Endothelial cell of umbilical vein (primary cell): ENCODE measurements around the gene KLRC2. TPM values are rescaled to one million over a fixed set of nuclear protein-coding genes. Genes with fewer than 3 reads are reported as not detected.
"Not testable (repeated sequence)": the region's sequence is repeated elsewhere in the genome, so short reads cannot be mapped to it uniquely, and the experiment has no call there.

ENCODE experiments used
- BruUV-seq: library from RNA; stranded (reverse); fragments of 400-500 nt; replicated peaks from 2 replicates; lab custom pipeline; 2021; lab: Mats Ljungman, UMichigan
- CTCF ChIA-PET: fragments of 300-600, 350-600 bp; sonication (Branson Sonifier 250); formaldehyde crosslinking; loops from one replicate; lab custom pipeline; 2021; ENCODE audit warnings: antibody characterized with exemption, inconsistent platforms; lab: Charles Lee
- POLR2A ChIA-PET: fragments of 300-600, 350-600 bp; sonication (Branson Sonifier 250); formaldehyde crosslinking; loops from one replicate; lab custom pipeline; 2021; ENCODE audit warnings: antibody characterized with exemption, inconsistent platforms; lab: Charles Lee
- DNase-seq: peaks from one replicate; pipeline ENCODE4 v3.0.0-alpha.2; 2011; ENCODE audit warnings: low read depth, low spot score
- FAIRE-seq: peaks from 2 replicates; lab custom pipeline; 2011; peaks lifted over from hg19 to GRCh38; lab: Jason Lieb, UNC
- H2AFZ ChIP-seq: 2 replicates; pipeline ENCODE4 v1.6.0; 2012; ENCODE audit warnings: low read depth, low read length, control low read depth, inconsistent platforms
- H3K27ac ChIP-seq: 2 replicates; pipeline ENCODE4 v1.5.1; 2011; ENCODE audit warnings: low read depth, mild to moderate bottlenecking, control low read depth, low read length, moderate library complexity; ENCODE audit not compliant: insufficient read depth
- H3K27me3 ChIP-seq, 2 experiments: 2 replicates each; pipeline versions ENCODE4 v1.6.0 to v1.6.1; 2011; ENCODE audit warnings: low read length in 2 of 2, mixed read lengths in 1 of 2; ENCODE audit not compliant: control insufficient read depth in 2 of 2, insufficient read depth in 2 of 2
- H3K36me3 ChIP-seq, 2 experiments: 2 replicates in 1 of 2; 3 replicates in 1 of 2; pipeline ENCODE4 v1.5.1; 2011; ENCODE audit warnings: low read length in 2 of 2, mild to moderate bottlenecking in 1 of 2, moderate library complexity in 1 of 2; ENCODE audit not compliant: control insufficient read depth in 2 of 2, insufficient read depth in 2 of 2; ENCODE audit errors: extremely low read depth in 1 of 2
- H3K4me1 ChIP-seq: 3 replicates; pipeline ENCODE4 v1.5.1; 2011; ENCODE audit warnings: mild to moderate bottlenecking, low read length; ENCODE audit not compliant: control insufficient read depth, insufficient read depth; ENCODE audit errors: extremely low read depth
- H3K4me2 ChIP-seq: 2 replicates; pipeline ENCODE4 v1.6.1; 2011; ENCODE audit warnings: low read length, control low read depth, mixed read lengths; ENCODE audit not compliant: insufficient read depth
- H3K4me3 ChIP-seq, 3 experiments: fragments of 200-600 bp in 1 of 3; sonication (generic), shearing (Covaris generic) in 1 of 3; replicated peaks in 1 of 3; 2 replicates each; pipeline ENCODE4 v1.5.1; 2011 to 2016; ENCODE audit warnings: control low read depth in 3 of 3, low read length in 3 of 3, mild to moderate bottlenecking in 2 of 3, inconsistent platforms in 1 of 3, low read depth in 1 of 3, moderate library complexity in 1 of 3; ENCODE audit not compliant: insufficient read depth in 1 of 3
- H3K79me2 ChIP-seq: 2 replicates; pipeline ENCODE4 v1.6.0; 2012; ENCODE audit warnings: low read length, inconsistent platforms; ENCODE audit not compliant: control insufficient read depth, insufficient read depth
- H3K9ac ChIP-seq: replicated peaks from 2 replicates; pipeline ENCODE3; 2011; ENCODE audit warnings: low read length, control low read depth; ENCODE audit not compliant: insufficient read depth; ENCODE audit errors: extremely low read depth
- H3K9me1 ChIP-seq: replicated peaks from 3 replicates; pipeline ENCODE4 v1.6.0; 2011; ENCODE audit warnings: mild to moderate bottlenecking, low read length; ENCODE audit not compliant: control insufficient read depth, insufficient read depth; ENCODE audit errors: extremely low read depth
- H3K9me3 ChIP-seq: replicated peaks from 2 replicates; pipeline ENCODE4 v1.5.1; 2012; ENCODE audit warnings: low read length, inconsistent platforms; ENCODE audit not compliant: control insufficient read depth, insufficient read depth
- H4K20me1 ChIP-seq: replicated peaks from 2 replicates; pipeline ENCODE3; 2011; ENCODE audit warnings: mild to moderate bottlenecking, low read length; ENCODE audit not compliant: control insufficient read depth, insufficient read depth; ENCODE audit errors: extremely low read depth
- CTCF ChIP-seq, 2 donors: IDR thresholded peaks; 1 replicate in 1 of 2; 2 replicates in 1 of 2; pipeline ENCODE4 v1.5.1; 2011; ENCODE audit warnings: low read length in 2 of 2, mild to moderate bottlenecking in 2 of 2, moderate library complexity in 2 of 2, control low read depth in 1 of 2, inconsistent platforms in 1 of 2, low read depth in 1 of 2; ENCODE audit not compliant: insufficient read depth in 1 of 2; ENCODE audit errors: extremely low read depth in 1 of 2
- JUN ChIP-seq: IDR thresholded peaks from 2 replicates; pipeline ENCODE4 v1.6.1; 2011; ENCODE audit warnings: borderline replicate concordance, low read depth; ENCODE audit not compliant: insufficient read length, insufficient read depth
- dilution Hi-C: fragments of 300-500 bp; cut with MboI; formaldehyde crosslinking; loops from one replicate; pipeline ENCODE4 v1.15.0; 2019; ENCODE audit warnings: low sequenced_read_pairs; ENCODE audit not compliant: extremely low pct_ligation_motif_present
- intact Hi-C: fragments of 100-400 bp; cut with micrococcal nuclease; formaldehyde crosslinking; loops from one replicate; pipeline ENCODE4 v1.10.0; 2022
- polyA plus RNA-seq, 4 experiments: library from polyadenylated mRNA; depleted of rRNA in 3 of 4; stranded (reverse) in 3 of 4; unstranded in 1 of 4; fragments of >200 nt; gene quantifications; 2 replicates each; pipeline versions ENCODE4 v1.2.1 to v1.2.3, GENCODE V29; 2011 to 2012; ENCODE audit warnings: missing spikeins in 1 of 4
- total RNA-seq: library from RNA; stranded (reverse); gene quantifications from 2 replicates; pipeline ENCODE4 v1.2.3, GENCODE V29; 2021

Gene KLRC2
- total and polyA plus RNA-seq, 2 donors (not counting 3 experiments of a cell fraction or from before 2014, with no cell fraction given): not detected

DNA sequence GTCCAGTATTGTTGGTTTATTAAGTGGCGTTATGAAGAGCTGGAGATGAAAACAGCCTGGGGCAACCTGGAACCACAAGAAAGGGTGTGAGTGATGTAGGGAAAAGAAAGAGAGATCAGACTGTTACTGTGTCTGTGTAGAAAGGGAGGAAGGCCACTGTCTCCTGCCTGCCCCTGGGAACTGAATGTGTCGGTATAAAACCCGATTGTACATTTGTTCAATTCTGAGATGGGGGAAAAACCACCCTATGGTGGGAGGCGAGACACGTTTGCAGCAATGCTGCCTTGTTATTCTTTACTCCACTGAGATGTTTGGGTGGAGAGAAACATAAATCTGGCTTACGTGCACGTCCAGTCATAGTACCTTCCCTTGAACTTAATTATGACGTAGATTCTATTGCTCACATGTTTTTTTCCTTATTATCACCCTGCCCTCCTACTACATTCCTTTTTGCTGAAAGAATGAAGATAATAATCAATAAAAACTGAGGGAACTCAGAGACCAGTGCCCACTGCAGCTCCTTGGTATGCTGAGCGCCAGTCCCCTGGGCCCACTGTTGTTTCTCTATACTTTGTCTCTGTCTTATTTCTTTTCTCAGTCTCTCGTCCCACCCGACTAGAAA, 41.2 kb downstream of the KLRC2 start:
- H3K27ac ChIP-seq, H3K27me3 ChIP-seq, H3K4me1 ChIP-seq, H3K9me1 ChIP-seq, FAIRE-seq, H4K20me1 ChIP-seq, DNase-seq, POLR2A ChIA-PET, BruUV-seq, dilution Hi-C loops, H3K9ac ChIP-seq, H3K4me2 ChIP-seq, H2AFZ ChIP-seq, H3K79me2 ChIP-seq, H3K9me3 ChIP-seq, H3K36me3 ChIP-seq, H3K4me3 ChIP-seq, CTCF ChIA-PET, intact Hi-C loops: not testable (repeated sequence)

- FAIRE-seq (peak; percentile 26), DNase-seq (no peak)
- no peak overlapping the region for H3K4me3 ChIP-seq
- no peaks in the 10 kb centered on the region for H3K27me3 ChIP-seq
- peak; percentile 14 for TF ChIP-seq JUN
- no peak for TF ChIP-seq CTCF (IDR thresholded peaks at IDR 0.05; ENCODE audit: extremely low read depth in 1 of 2, insufficient read depth in 1 of 2, low read depth in 1 of 2, low read length in 2 of 2)
- no TSS peak for BruUV-seq
- H3K27ac ChIP-seq: no peak overlapping the region
- H3K9me3 ChIP-seq: no peaks in the 10 kb centered on the region
- CTCF ChIA-PET: interaction anchor here (1.0 kb wide), 1 partner anchor 11 kb away, joined by 3 read pairs; no protein-coding TSS in a partner anchor
- no peaks in the 10 kb centered on the region for H4K20me1 ChIP-seq
- H3K9ac ChIP-seq: no peak overlapping the region
- H3K4me2 ChIP-seq: no peak overlapping the region
- peaks cover 2% of the 10 kb centered on the region for H3K4me1 ChIP-seq
- POLR2A ChIA-PET: no interaction called here
- dilution Hi-C loops: no loop called here
- intact Hi-C loops: no loop called here
- H3K9me1 ChIP-seq: no peaks in the 10 kb centered on the region
- no peak overlapping the region for H2AFZ ChIP-seq
- no peaks in the 10 kb centered on the region for H3K79me2 ChIP-seq
- H3K36me3 ChIP-seq: no peaks in the 10 kb centered on the region
Measured at GRCh38 chr12:10393291-10393690, 42.5 kb downstream of the KLRC2 start.
